Glomerular endothelial cell (primary cell): ENCODE measurements around the gene CAPN9. TPM values are rescaled to one million over a fixed set of nuclear protein-coding genes. Genes with fewer than 3 reads are reported as not detected.

Experiments
- DNase-seq: peaks from one replicate; pipeline ENCODE4 v3.0.0-alpha.2; 2011; ENCODE audit warnings: low read depth, low spot score; ENCODE audit errors: extremely low read depth
- total RNA-seq: library from RNA; depleted of rRNA; stranded (reverse); fragments of >200 nt; gene quantifications from 2 replicates; pipeline ENCODE4 v1.2.3, GENCODE V29; 2015

Gene CAPN9
- total RNA-seq, 1 donor from 2014 or later = not detected

DNA sequence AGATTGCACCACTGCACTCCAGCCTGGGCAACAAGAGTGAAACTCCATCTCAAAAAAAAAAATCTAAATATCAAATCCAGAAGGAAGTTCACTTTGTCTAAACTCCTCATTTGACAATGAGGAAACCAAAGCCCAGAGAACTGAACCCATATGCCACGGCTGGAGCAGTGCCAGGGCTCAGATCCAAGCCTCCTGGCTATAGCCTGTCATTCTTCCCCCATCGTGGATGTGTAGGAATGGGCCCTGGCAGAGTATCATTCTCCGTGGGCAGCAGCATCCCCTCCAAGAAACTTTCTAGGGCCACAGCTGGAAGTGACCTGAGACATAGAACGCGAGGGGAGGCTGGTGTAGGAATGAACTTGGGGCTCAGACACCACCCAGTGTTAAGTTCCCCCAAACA, 47.2 kb downstream of the CAPN9 start:
- no peak for DNase-seq

DNA sequence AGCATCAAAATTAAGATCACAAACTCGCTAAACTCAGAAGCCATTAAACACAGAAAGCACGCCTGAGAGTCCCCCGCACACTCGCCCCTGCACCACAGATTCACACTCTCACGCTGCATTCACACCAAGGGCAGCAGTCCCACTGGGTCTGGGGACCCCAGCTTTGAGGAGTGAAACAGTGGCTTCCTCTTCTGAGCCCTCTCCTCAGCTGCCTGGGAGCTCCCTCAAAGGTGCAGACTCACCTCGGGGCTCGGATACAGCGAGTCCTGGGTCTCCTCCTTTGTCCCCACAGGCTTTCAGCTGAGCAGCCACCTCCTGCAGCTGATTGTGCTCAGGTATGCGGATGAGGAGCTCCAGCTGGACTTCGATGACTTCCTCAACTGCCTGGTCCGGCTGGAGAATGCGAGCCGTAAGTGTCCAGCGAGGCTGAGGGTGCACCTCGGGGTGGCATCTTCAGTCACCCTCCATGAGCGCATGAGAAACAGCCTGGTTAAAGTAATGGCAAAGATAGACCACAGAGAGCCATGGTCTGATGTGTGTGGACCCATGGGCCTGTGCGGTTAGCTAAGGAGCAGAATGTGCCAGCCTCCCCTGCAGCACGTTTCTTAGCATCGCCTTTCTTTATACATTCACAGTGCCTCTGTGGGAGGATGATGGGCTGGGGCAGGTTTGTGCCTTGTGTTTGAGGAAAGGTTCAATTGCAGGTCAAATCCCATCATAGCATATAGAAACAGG, 47.9 kb downstream of the CAPN9 start:
- DNase-seq = no peak

DNA sequence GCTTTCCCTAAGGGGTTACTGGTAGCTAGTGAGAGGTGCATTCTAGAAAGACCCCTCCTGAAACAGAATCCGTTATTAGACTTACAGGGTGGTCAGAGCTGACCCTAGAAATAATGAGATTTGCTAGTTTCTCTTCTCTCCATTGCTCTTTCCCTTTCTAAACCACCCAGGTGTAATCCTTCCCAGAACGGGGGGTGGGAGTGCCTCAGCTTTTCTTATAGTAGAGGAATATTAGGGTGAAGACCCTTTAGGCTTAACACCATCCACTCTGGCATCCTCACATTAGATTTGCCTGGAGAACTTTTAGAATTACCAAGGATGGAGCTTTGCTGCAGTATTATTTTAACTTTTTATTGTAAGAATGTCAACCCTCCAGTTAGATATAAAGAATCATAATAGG, 49.4 kb downstream of the CAPN9 start:
- DNase-seq = no peak

DNA sequence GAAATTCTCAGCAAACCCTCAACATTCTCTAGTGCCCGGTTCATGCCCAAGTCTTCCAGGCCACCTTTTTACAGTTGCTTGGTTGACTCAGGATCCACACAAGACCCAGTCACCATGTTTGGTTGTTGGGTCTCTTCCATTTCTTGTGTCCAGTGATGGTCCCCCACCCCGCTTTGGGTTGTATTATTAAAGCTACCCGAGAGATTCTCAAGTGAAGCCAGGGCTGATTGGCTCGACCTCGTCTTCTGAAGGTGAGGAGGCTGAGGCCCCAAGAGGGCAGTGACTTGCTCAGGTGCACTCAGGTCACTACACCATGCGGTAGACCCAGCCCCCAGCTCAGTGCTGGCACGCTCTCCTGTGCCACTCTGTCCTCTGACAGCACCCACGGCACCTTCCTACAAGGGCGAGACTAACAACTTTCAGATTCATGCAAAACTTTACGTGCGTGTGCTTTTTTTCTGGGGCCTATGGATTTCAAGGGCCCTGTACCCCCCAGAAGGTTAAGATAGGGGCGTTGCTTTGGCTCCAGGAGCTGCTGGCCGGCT, 50.3 kb downstream of the CAPN9 start:
- DNase-seq = no peak

DNA sequence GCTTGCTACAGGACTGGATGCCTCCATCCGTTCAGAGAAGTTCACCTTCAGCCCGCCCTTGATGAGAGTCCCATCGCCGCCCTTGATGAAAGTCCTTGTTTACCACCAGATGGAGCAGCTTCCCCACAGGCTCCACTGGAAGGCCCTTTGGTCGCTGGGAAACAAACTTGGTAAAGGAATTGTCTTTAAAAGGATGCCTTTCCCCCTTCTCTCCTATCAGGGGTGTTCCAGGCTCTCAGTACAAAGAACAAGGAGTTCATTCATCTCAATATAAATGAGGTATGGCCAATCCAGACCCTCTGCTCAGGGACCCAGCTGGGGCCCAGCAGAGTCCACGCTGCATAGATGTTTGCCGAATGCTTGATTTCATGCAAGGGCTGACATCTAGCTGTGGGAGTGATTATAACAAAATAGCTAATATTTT, 50.8 kb downstream of the CAPN9 start:
- peak; percentile 7 for DNase-seq

DNA sequence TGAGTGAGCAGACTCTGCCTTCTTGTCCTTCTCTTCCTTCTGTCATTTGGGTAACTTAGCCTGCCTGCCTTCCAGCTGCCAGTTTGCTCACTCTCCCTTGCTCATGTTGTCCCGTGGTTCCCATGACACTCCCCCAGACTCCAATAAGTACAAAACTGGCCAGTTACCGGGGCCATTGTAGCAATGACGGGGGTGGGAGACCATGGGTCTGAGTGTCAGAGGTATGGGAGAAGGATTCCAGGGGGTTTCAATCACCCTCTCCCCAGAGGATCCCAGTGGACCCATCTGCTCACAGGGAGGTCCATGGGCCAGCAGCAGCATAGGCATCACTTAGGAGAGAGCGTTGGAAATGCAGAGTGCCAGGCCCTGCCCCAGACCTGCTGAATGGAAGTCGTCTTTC, 51.3 kb downstream of the CAPN9 start:
- no peak for DNase-seq

DNA sequence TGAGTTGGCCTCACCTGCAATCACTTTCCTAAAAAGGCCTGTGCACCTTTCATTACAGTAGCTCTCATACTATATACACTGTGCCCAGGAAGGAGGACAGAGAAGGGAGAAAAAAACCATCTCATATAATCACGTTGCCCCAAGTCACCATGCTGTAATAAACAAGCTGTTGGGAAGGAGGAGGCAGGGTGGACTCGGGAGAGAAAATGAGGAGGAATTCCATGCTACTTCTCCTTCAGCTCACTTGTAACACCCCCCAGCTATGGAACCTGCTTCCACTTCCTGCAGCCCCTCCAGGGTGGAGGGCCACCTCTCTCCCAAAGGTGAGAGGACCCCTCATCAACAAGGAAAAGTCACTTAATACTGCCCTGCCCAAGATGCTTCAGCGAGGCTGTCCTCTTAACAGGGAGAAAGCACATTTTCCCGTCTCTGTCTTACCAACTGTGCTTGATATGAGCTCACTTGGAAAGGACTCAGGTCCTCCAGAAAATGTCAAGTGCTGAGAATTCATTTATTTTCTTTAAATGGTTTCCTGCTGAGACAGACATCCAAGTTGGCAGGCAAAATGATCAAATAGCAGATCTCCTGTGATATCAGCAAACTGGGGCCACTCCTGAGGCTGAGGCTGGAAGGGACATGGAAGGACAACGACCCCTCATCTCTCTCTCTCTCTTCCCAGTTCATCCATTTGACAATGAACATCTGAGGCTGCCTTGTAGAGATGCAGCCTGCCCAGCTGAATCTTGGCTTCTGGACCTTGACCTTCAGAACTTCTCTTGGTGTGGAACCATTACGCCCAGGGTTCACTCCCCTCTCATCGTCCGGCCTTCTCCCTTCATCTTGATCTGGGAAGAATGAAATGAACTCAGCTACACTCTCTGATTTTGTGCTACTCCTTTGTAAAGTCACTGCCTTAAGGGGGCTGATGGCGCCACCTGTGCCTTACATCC, 54.0 kb downstream of the CAPN9 start:
- DNase-seq = no peak

DNA sequence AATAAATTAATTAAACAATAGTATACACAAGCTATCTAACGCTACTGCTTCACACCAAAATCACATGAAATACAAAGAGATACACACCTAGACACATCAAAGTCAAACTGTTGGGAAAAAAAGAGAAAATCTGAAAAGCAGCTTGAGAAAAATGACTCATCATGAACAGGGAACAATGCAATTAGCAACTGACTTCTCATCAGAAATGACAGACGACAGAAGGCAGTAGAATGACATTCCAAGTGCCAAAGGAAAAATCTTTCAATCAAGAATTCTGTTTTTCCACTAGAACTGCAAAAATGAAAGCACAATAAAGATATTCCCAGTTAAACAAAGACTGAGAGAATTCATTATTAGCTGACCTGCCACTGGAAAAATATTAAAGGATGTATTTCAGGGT, 57.2 kb downstream of the CAPN9 start:
- no peak for DNase-seq

DNA sequence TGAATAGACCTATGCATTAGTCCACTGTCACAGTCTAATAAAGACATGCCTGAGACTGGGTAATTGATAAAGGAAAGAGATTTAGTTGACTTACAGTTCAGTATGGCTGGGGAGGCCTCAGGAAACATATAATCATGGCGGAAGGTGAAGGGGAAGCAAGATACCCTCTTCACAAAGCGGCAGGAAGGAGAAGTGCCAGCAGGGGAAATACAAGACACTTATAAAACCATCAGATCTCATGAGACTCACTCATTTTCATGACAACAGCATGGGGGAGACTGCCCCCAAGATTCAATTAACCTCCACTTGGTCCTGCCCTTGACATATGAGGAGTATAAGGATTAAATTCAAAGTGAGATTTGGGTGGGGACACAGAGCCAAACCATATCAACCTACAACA, 59.4 kb downstream of the CAPN9 start:
- DNase-seq = no peak

DNA sequence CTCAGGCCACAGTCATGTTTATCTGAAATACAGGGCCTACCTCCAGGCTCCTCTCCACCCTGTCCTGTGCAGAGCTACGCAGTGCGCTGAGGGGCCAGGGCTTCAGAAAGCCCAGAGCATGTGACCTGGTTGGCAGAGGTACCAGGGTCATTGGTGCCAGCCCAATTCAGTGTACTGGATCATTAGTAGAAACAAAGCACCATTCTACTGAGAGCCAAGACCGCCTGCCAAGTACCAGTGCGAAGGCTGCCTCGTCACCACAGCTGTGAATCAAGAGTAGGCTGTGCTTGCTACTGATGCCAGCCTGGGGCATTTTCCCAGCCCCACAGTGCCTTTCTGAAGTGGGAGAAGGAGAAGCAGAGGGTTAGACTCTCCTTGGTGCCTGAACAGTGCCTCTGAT, 59.8 kb downstream of the CAPN9 start:
- DNase-seq = no peak

DNA sequence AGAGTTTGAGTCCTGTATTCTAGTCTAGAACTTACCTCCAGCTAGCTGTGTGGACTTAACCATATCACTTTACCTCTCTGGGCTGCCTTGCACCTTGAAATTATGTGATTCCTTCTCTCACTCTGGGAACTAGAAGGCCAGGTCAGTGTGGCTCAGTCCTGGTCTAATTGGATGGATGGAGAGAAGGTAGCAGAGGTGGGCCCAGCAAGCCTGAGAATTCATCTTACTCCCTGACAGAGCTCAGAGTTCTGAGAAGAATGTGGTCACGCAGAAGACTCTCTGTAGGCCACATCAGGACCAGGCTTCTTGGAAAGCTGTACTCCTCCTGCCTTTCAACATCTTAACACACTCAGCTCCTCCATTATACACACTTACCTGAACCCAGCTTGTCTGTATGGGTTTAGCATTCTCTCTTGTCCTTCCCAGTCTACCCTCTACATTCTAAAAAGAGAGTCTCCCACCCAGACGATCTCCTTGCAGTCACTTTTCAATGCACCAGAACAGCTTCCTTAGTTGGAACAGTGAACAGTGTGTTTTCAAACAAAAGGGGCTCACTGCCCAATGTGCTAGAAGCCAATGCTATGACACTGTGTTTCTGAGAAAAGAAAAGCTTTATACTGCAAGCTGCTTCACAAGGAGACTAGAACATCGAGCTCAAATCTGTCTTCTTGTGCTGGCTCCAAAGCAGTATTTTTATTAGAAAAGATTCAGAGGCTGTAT, 60.5 kb downstream of the CAPN9 start:
- DNase-seq = no peak

DNA sequence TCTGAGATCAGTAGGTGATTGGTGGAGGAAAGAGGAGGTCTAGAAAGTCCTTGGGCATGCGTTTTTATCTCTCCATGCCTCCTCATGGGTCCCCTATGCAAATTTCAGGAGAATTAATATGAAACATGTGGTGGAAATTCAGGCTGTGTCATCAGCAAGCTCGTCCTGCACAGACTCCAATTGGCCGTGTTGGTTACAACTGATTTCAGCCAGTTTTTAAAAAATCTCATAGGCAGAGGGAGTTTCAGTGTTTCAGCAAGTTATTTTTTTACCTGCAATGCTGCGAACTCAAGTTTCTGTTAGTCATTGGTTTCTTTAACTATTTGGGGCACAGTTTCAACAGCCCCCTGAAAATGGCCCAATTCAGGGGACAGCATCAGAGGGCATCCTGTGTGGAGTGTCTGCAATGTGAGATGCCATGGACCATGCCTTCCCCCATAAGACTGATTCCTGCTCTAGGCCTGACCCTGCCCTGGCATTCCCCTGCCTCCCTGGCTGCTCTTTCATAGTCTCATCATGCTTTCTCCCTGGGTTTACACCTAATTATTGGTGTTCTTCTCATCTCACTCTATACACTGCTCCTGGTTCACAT, 61.2 kb downstream of the CAPN9 start:
- no peak for DNase-seq

DNA sequence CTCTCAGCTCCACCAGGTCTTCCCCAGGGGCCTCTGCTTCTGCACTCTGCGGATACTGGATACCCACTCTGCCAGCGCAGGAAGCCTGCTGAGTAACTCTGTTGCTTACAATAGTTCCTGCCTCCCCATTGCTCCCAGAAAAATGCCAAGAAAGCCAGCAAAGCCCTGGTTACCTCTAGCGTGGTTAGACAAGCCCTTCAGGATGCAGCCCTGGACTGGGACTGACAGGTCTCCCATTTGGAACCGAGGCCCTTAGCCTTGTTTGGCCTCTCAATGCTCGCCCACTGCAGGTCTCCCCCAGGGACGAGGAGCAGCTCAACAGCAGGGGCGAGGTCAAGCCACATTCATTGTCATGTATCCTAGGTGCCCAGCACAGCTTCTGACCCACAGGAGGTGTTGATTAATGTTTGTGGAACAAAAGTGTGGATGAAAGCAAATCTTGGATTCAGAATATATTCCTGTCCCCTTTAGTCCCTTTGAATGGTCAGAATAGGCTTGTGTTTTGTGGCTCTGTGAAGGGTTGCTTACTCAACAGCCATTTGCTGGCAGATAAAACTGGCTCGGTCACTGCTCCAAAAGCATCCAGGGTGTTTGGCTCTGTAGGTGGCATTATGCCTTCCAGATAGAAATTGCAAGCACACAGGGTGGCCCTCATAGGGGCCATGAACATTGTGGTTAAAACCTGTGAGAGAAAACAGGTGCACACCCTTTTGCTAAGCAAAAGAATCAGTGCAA, 62.2 kb downstream of the CAPN9 start:
- DNase-seq = no peak

DNA sequence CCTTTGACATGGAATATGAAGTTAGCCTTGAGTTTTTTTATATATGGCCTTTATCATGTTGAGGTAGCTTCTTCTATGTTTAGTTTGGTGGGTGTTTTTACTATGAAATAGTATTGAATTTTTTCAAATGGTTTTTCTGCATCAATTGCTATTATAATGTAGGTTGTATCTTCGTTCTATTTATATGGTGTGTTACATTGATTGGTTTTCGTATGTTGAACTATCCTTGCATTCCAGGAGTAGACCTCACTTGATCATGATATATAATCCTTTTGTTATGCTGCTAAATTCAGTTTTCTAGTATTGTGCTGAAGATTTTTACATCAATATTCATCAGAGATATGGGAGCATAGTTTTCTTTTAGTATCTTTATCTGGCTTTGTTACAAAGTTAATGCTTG, 65.4 kb downstream of the CAPN9 start:
- DNase-seq = no peak

DNA sequence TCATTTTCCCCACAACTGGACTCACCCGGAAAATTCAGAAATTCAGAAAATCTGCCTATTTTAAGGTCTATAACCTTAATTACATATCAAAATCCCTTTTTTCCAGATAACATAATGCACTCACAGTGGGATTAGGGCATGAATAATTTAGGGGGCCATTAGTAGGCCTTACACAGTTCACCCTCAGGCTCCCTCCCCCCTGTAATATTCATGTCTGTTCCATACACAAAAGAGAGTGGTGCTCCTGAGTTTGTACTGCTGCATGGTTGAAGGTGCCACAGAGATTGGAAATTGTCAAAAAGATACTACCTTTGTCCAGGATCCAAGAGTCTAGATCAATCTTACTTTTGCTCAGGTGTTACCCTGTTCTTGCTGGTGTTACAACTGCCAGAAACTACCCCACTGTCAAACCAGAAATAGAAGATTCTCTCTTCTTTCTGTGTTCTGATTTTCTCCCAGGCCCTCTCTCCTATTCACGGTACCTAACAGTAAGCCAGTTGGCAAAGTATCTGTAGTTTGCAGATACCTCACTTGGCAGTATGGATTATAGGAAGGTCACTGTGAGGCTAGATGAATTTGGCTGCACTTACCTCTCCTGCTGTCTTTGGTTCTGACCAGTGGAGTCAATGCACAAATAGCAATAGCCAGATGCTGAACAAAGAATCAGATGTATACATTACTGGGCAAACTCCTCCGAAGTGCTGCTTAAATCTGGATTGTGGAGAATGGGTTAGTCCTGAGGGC, 67.9 kb downstream of the CAPN9 start:
- no peak for DNase-seq

DNA sequence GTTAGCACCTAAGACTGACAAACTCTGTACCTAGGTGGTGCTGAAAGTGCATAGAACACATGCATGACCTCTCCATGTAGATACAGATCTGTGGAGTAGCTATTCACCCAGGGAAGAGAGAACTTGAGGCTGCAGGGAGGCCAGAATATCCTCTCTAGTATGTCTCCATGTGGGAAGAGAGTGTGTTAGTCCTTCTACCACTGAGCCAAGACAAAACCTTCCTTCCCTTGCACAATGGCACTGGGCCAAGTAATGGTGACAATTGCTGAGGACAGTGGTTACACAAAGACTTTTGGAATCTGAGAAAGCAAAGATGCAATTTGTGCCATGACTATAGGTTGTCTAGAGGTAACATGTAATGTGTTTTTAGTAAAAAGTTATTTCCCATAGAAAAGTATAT, 68.8 kb downstream of the CAPN9 start:
- no peak for DNase-seq

DNA sequence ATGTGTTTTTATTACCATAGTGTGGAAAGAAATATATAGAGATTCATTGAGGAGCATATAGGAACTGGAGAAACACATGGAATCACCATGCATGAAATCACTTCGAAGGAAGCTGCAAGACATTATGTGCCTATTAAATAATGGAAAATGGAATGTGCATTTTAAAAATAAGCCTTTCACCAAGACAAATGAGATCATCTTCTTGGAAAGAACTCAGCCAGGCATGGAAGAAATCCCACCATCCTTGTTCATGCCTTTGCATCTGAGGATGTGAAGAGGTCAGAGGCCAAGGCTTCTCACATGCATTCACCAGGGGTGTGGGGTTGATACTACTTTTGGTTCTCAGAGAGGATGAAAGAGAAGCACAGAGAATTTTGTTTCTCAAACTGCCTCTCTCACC, 71.2 kb downstream of the CAPN9 start:
- DNase-seq = no peak

DNA sequence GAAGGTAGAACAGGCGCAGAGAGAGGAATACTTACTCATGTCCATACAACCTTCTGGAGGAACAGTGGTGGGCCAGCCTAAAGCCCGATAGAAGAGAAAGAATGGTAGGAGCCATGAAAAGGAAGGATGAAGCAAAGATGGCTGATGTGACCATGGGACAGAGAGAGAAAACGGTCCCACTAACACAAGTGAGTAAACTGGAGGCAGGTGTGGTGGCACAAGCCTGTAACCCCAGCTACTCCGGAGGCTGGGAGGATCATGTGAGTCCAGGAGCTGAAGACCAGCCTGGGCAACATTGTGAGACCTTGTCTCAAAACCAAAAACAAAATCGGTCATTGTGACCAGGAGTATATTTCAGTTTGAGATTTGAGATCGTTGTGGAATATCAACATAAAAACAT, 71.7 kb downstream of the CAPN9 start:
- DNase-seq = no peak

DNA sequence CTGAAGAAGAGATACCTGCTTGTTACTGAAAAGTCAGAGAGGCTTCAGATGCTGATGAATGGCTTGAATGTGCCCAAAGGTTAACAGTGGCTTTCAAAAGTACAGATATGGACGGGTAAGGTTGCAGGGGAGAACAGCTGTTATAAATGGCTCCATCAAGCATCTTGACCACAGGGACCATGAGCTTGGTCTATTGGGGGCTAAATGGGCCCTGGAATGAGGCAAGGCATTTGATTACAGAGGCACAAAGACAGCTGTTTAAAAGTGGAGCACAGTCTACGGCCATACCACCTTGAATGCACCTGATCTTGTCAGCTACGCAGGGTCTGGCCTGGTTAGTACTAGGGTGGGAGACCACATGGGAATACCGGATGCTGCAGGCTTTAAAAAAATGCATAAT, 72.8 kb downstream of the CAPN9 start:
- no peak for DNase-seq
